SK-N-SH (cell line): Measurements from ENCODE around the gene UNC93A. TPM values are rescaled to one million over a fixed set of nuclear protein-coding genes. Genes with fewer than 3 reads are reported as not detected.
"Not testable (repeated sequence)": the region's sequence is repeated elsewhere in the genome, so short reads cannot be mapped to it uniquely, and the experiment has no call there.

ENCODE experiments used
- CTCF ChIA-PET: fragments of 300-600, 350-600 bp; formaldehyde crosslinking; extraction: SDS; loops from one replicate; lab custom pipeline; 2021; lab: Yijun Ruan, JAX
- POLR2A ChIA-PET: fragments of 350-600 bp; sonication (Branson Sonifier 250); formaldehyde crosslinking; extraction: SDS; loops from one replicate; lab custom pipeline; 2020; ENCODE audit warnings: antibody characterized with exemption, inconsistent platforms; lab: Yijun Ruan, JAX
- DNase-seq: peaks from one replicate; pipeline ENCODE4 v3.0.0; 2012
- H2AFZ ChIP-seq: fragments of 200-600 bp; sonication (generic); 2 replicates; pipeline ENCODE4 v1.8.1; 2016; ENCODE audit warnings: antibody characterized with exemption, mild to moderate bottlenecking, low read depth
- H3F3A ChIP-seq: fragments of 200-600 bp; sonication (generic); replicated peaks from 2 replicates; pipeline ENCODE3; 2016; ENCODE audit warnings: antibody characterized with exemption, mild to moderate bottlenecking; ENCODE audit not compliant: insufficient read depth
- H3K27ac ChIP-seq, 2 experiments: fragments of 200-500 bp in 1 of 2; fragments of 200-600 bp in 1 of 2; sonication (Bioruptor generic) in 1 of 2; sonication (generic), shearing (Covaris generic) in 1 of 2; 2 replicates each; pipeline versions ENCODE4 v1.5.1 to v1.6.1; 2014 to 2016; ENCODE audit warnings: low read depth in 2 of 2, inconsistent platforms in 1 of 2, low read length in 1 of 2, mild to moderate bottlenecking in 1 of 2, mixed read lengths in 1 of 2
- H3K27me3 ChIP-seq: fragments of 200-600 bp; sonication (generic), shearing (Covaris generic); 2 replicates; pipeline ENCODE4 v1.6.1; 2016; ENCODE audit warnings: mixed run types; ENCODE audit not compliant: insufficient read depth
- H3K36me3 ChIP-seq, 2 experiments: fragments of 200-500 bp in 1 of 2; fragments of 200-600 bp in 1 of 2; sonication (Bioruptor generic) in 1 of 2; sonication (generic) in 1 of 2; replicated peaks in 1 of 2; 2 replicates each; pipeline versions ENCODE3 to v1.5.1; 2014 to 2016; ENCODE audit warnings: low read length in 1 of 2, mild to moderate bottlenecking in 1 of 2; ENCODE audit not compliant: insufficient read depth in 2 of 2, control insufficient read depth in 1 of 2
- H3K4me1 ChIP-seq, 2 experiments: fragments of 200-500 bp in 1 of 2; fragments of 200-600 bp in 1 of 2; sonication (Bioruptor generic) in 1 of 2; sonication (generic), shearing (Covaris generic) in 1 of 2; 2 replicates each; pipeline versions ENCODE4 v1.5.1 to v1.6.1; 2014 to 2016; ENCODE audit warnings: low read depth in 1 of 2, low read length in 1 of 2, mixed run types in 1 of 2; ENCODE audit not compliant: insufficient read depth in 2 of 2, control insufficient read depth in 1 of 2
- H3K4me2 ChIP-seq: fragments of 200-600 bp; sonication (generic), shearing (Covaris generic); 2 replicates; pipeline ENCODE4 v1.6.1; 2017; ENCODE audit warnings: mixed run types
- H3K4me3 ChIP-seq, 2 experiments: fragments of 200-500 bp in 1 of 2; fragments of 200-600 bp in 1 of 2; sonication (Bioruptor generic) in 1 of 2; sonication (generic), shearing (Covaris generic) in 1 of 2; 2 replicates each; pipeline versions ENCODE4 v1.5.1 to v1.8.1; 2014 to 2016; ENCODE audit warnings: low read depth in 2 of 2, inconsistent platforms in 1 of 2, low read length in 1 of 2, mild to moderate bottlenecking in 1 of 2, mixed read lengths in 1 of 2, moderate library complexity in 1 of 2
- H3K79me2 ChIP-seq: fragments of 200-600 bp; sonication (generic); 2 replicates; pipeline ENCODE4 v1.8.1; 2017; ENCODE audit warnings: mild to moderate bottlenecking; ENCODE audit not compliant: insufficient read depth
- H3K9ac ChIP-seq: fragments of 200-600 bp; sonication (generic); 2 replicates; pipeline ENCODE4 v1.6.1; 2017; ENCODE audit warnings: mixed run types
- H3K9me2 ChIP-seq: fragments of 200-600 bp; sonication (generic); 2 replicates; pipeline ENCODE4 v1.6.1; 2017; ENCODE audit warnings: mixed run types
- H3K9me3 ChIP-seq: fragments of 200-600 bp; sonication (generic); 2 replicates; pipeline ENCODE4 v1.6.1; 2017; ENCODE audit warnings: mixed run types, mild to moderate bottlenecking, moderate library complexity
- H4K20me1 ChIP-seq: fragments of 200-600 bp; sonication (generic); 2 replicates; pipeline ENCODE4 v1.6.1; 2017; ENCODE audit warnings: mild to moderate bottlenecking, mixed run types; ENCODE audit not compliant: insufficient read depth
- CHD2 ChIP-seq: fragments of 150-350 bp; IDR thresholded peaks from 2 replicates; pipeline ENCODE4 v1.6.1; 2018; ENCODE audit warnings: low read length; ENCODE audit not compliant: partially characterized antibody
- MXI1 ChIP-seq: IDR thresholded peaks from 2 replicates; pipeline ENCODE4 v1.6.1; 2012; ENCODE audit warnings: mild to moderate bottlenecking, low read depth, low read length, improper control_type of control experiment
- RAD21 ChIP-seq: IDR thresholded peaks from 2 replicates; pipeline ENCODE4 v1.6.1; 2012; ENCODE audit warnings: mild to moderate bottlenecking, low read length
- RFX5 ChIP-seq: IDR thresholded peaks from 2 replicates; pipeline ENCODE4 v1.6.1; 2012; ENCODE audit warnings: mild to moderate bottlenecking, improper control_type of control experiment, low read length
- SMC3 ChIP-seq: IDR thresholded peaks from 2 replicates; pipeline ENCODE4 v1.6.1; 2012; ENCODE audit warnings: low read depth, low read length, improper control_type of control experiment
- WGBS: methylation state at CpG from one replicate; pipeline ENCODE4 v1.1.6; 2017; ENCODE audit warnings: low lambda C conversion rate; 5-methylcytosine and 5-hydroxymethylcytosine counted together
- polyA plus RNA-seq, 3 experiments: library from polyadenylated mRNA; depleted of rRNA; stranded (reverse); fragments of >200 nt; gene quantifications; 2 replicates each; pipeline ENCODE4 v1.2.3, GENCODE V29; 2012
- TF ChIP-seq, protein P1 (sequence below): IDR thresholded peaks from 2 replicates; pipeline ENCODE4 v1.4.0; 2012; ENCODE audit warnings: low read depth, borderline replicate concordance
- TF ChIP-seq, protein P2 (sequence below): fragments of 150-350 bp; IDR thresholded peaks from 2 replicates; pipeline ENCODE4 v1.6.1; 2017; ENCODE audit warnings: antibody characterized with exemption, low read length, low read depth, borderline replicate concordance
- TF ChIP-seq, protein P3 (sequence below): fragments of 150-350 bp; IDR thresholded peaks from 2 replicates; pipeline ENCODE4 v1.6.1; 2016; ENCODE audit warnings: mild to moderate bottlenecking, low read depth, low read length
- TF ChIP-seq, protein P4 (sequence below): IDR thresholded peaks from 2 replicates; pipeline ENCODE4; 2012
- TF ChIP-seq, protein P5 (sequence below): fragments of 200-600 bp; sonication (generic); IDR thresholded peaks from 2 replicates; pipeline ENCODE4 v1.6.1; 2017; ENCODE audit warnings: antibody characterized with exemption, mild to moderate bottlenecking, moderate library complexity

UNC93A gene
- polyA plus RNA-seq, 1 of the 3 experiments (the other 2 are of a cell fraction) = not detected

DNA sequence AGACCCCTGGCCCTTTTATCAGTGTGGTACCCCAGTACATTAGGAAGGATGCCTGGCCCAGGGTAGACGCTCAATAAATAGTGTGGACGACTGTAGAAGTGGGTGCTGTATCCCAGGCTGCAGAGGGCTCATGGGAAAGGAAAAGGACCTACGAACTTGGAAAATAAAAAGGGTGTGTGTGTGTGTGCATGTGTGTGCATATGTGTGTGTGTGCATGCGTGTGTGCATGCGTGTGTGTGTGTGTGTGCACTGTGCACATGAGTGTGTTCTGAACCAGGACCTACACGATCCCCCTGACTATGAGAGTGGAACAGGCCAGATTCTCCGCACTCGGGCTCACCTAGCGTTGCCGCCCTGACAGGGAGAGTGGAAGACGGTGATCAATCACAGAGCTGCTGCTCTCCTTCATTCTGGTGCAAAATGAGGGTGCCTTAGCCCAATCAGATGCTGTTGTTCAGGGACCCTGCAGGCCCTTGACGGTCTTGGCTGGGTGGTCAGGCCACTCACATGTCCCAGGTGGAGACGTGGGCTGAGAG lies 3.5 kb upstream of the UNC93A start:
- H3K4me2 ChIP-seq = no peak overlapping the region
- no peak for TF ChIP-seq MXI1
- TF ChIP-seq, protein P1, sequence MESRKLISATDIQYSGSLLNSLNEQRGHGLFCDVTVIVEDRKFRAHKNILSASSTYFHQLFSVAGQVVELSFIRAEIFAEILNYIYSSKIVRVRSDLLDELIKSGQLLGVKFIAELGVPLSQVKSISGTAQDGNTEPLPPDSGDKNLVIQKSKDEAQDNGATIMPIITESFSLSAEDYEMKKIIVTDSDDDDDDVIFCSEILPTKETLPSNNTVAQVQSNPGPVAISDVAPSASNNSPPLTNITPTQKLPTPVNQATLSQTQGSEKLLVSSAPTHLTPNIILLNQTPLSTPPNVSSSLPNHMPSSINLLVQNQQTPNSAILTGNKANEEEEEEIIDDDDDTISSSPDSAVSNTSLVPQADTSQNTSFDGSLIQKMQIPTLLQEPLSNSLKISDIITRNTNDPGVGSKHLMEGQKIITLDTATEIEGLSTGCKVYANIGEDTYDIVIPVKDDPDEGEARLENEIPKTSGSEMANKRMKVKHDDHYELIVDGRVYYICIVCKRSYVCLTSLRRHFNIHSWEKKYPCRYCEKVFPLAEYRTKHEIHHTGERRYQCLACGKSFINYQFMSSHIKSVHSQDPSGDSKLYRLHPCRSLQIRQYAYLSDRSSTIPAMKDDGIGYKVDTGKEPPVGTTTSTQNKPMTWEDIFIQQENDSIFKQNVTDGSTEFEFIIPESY = no peak
- TF ChIP-seq CHD2 = no peak
- TF ChIP-seq, protein P2, sequence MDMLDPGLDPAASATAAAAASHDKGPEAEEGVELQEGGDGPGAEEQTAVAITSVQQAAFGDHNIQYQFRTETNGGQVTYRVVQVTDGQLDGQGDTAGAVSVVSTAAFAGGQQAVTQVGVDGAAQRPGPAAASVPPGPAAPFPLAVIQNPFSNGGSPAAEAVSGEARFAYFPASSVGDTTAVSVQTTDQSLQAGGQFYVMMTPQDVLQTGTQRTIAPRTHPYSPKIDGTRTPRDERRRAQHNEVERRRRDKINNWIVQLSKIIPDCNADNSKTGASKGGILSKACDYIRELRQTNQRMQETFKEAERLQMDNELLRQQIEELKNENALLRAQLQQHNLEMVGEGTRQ = no peak
- TF ChIP-seq RFX5 = no peak
- TF ChIP-seq, protein P3, sequence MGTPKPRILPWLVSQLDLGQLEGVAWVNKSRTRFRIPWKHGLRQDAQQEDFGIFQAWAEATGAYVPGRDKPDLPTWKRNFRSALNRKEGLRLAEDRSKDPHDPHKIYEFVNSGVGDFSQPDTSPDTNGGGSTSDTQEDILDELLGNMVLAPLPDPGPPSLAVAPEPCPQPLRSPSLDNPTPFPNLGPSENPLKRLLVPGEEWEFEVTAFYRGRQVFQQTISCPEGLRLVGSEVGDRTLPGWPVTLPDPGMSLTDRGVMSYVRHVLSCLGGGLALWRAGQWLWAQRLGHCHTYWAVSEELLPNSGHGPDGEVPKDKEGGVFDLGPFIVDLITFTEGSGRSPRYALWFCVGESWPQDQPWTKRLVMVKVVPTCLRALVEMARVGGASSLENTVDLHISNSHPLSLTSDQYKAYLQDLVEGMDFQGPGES = no peak
- TF ChIP-seq, protein P4, sequence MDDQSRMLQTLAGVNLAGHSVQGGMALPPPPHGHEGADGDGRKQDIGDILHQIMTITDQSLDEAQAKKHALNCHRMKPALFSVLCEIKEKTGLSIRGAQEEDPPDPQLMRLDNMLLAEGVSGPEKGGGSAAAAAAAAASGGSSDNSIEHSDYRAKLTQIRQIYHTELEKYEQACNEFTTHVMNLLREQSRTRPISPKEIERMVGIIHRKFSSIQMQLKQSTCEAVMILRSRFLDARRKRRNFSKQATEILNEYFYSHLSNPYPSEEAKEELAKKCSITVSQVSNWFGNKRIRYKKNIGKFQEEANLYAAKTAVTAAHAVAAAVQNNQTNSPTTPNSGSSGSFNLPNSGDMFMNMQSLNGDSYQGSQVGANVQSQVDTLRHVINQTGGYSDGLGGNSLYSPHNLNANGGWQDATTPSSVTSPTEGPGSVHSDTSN = no peak
- H3K4me3 ChIP-seq = no peak overlapping the region
- H3K9me2 ChIP-seq = no peaks in the 10 kb centered on the region
- H3F3A ChIP-seq = no peaks in the 10 kb centered on the region
- H3K9ac ChIP-seq = no peak overlapping the region
- H3K79me2 ChIP-seq = no peaks in the 10 kb centered on the region
- ChIA-PET CTCF (interaction anchor here (1.5 kb wide), 1 partner anchor 68 kb away, joined by 5 read pairs; no protein-coding TSS in a partner anchor), POLR2A (no interaction called here)
- H3K9me3 ChIP-seq = no peaks in the 10 kb centered on the region
- 57% methylated on average over 9 of the region's 13 CpGs for WGBS
- no peaks in the 10 kb centered on the region for H3K36me3 ChIP-seq
- no peaks in the 10 kb centered on the region; a peak in 1 of 4 replicates for H3K4me1 ChIP-seq
- H3K27me3 ChIP-seq = no peaks in the 10 kb centered on the region
- H2AFZ ChIP-seq = no peak overlapping the region
- no peaks in the 10 kb centered on the region for H4K20me1 ChIP-seq
- H3K27ac ChIP-seq = no peak overlapping the region
- DNase-seq = no peak

DNA sequence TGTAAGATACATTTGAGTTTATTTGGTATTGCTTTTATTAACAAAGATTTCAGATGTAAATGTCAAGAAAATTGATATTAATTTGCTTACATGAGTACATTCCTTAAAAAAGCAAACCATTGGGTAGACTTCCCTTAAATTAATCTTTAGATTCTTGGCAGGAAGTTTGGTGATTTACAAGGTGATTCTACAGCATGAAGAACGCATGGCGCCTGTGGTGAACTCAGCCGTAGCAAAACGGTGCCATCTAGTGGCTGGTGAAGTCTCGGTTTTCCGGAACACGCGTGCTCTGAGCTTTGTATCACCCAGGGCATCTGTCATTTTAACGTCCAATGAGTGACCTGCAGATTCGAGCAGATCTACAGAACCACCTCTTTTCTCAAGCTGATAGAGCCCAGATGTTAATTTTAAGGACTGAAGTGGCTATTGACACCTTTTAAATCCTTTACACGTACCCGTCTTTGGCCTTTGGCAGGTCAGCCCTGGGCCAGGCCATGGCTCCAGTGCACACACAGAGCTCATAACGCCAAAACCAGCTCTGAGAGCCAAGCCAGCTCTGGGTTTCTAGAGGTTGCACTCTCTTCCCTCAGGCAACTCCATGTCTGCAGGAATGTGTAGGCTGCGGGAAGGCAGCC lies 2.4 kb upstream of the UNC93A start:
- TF ChIP-seq RAD21 (peak; percentile 62), SMC3 (peak; percentile 47)
- TF ChIP-seq, protein P5, sequence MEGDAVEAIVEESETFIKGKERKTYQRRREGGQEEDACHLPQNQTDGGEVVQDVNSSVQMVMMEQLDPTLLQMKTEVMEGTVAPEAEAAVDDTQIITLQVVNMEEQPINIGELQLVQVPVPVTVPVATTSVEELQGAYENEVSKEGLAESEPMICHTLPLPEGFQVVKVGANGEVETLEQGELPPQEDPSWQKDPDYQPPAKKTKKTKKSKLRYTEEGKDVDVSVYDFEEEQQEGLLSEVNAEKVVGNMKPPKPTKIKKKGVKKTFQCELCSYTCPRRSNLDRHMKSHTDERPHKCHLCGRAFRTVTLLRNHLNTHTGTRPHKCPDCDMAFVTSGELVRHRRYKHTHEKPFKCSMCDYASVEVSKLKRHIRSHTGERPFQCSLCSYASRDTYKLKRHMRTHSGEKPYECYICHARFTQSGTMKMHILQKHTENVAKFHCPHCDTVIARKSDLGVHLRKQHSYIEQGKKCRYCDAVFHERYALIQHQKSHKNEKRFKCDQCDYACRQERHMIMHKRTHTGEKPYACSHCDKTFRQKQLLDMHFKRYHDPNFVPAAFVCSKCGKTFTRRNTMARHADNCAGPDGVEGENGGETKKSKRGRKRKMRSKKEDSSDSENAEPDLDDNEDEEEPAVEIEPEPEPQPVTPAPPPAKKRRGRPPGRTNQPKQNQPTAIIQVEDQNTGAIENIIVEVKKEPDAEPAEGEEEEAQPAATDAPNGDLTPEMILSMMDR = peak; percentile 52
- POLR2A ChIA-PET, H3K9me3 ChIP-seq, H3K79me2 ChIP-seq, H4K20me1 ChIP-seq, H3K4me3 ChIP-seq, H3K27me3 ChIP-seq, H3K4me2 ChIP-seq, H3K36me3 ChIP-seq, H3K4me1 ChIP-seq, H2AFZ ChIP-seq, H3K9ac ChIP-seq, H3F3A ChIP-seq, H3K27ac ChIP-seq, H3K9me2 ChIP-seq, DNase-seq: not testable (repeated sequence)
- 27% methylated on average over 12 of the region's 14 CpGs for WGBS
- CTCF ChIA-PET = interaction anchor here (0.7 to 2.0 kb wide), 6 partner anchors 42 to 75 kb away, joined by 3 to 9 read pairs (median 3); no protein-coding TSS in a partner anchor

DNA sequence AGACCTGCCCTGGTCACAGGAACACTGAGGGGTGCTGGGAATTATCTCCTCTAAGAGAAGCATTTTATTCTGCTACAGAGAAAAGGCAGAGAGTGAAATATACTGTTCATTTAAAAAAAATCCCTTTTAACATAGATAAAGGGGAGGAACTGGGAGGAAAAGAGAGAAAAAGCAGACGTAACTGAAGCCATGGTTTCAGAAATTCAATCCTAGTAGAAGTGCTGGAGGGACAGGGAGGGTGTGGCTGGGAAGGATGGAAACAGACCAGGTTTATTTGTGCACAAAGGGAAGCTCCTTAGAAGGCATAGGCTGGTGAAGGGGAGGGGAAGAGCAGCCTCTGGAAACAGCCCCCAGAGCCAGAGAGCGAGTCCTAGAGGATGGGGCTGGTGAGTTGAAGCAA lies 1.8 kb upstream of the UNC93A start:
- H3K79me2 ChIP-seq, DNase-seq, H3K4me1 ChIP-seq, H3K36me3 ChIP-seq, H3K9me2 ChIP-seq, H2AFZ ChIP-seq, H4K20me1 ChIP-seq, POLR2A ChIA-PET, H3K4me3 ChIP-seq, H3K9ac ChIP-seq, H3F3A ChIP-seq, H3K27ac ChIP-seq, H3K4me2 ChIP-seq, H3K9me3 ChIP-seq, H3K27me3 ChIP-seq: not testable (repeated sequence)
- CTCF ChIA-PET = interaction anchor here (0.7 to 2.9 kb wide), 9 partner anchors 42 to 147 kb away, joined by 3 to 11 read pairs (median 3); no protein-coding TSS in a partner anchor
- 63% methylated on average over 1 of the region's 2 CpGs for WGBS
